Esophagus muscularis mucosa (tissue), 4 donors: ENCODE data around the gene ERCC2. TPM values are rescaled to one million over a fixed set of nuclear protein-coding genes. Genes with fewer than 3 reads are reported as not detected.
"Not testable (repeated sequence)": the region's sequence is repeated elsewhere in the genome, so short reads cannot be mapped to it uniquely, and the experiment has no call there.

Experiments
- DNase-seq: peaks from one replicate; pipeline ENCODE4 v3.0.0-alpha.2; 2017; ENCODE audit errors: extremely low spot score
- H3K27ac ChIP-seq, 4 donors: fragments of 200-600 bp; sonication (generic); replicated peaks in 1 of 4; 1 replicate in 3 of 4; 2 replicates in 1 of 4; pipeline ENCODE4 v1.5.1; 2016 to 2019; ENCODE audit warnings: mild to moderate bottlenecking in 1 of 4
- H3K27me3 ChIP-seq, 4 donors: fragments of 200-600 bp; sonication (generic); one replicate each; pipeline versions ENCODE4 v1.5.1 to v1.6.0; 2016 to 2019
- H3K36me3 ChIP-seq, 4 donors: fragments of 200-600 bp; sonication (generic); one replicate each; pipeline ENCODE4 v1.5.1; 2016 to 2019
- H3K4me1 ChIP-seq, 4 donors: fragments of 200-600 bp; sonication (generic); one replicate each; pipeline ENCODE4 v1.5.1; 2016 to 2019
- H3K4me3 ChIP-seq, 4 donors: fragments of 200-600 bp; sonication (generic); 1 replicate in 2 of 4; 2 replicates in 2 of 4; pipeline ENCODE4 v1.5.1; 2016 to 2019; ENCODE audit warnings: mild to moderate bottlenecking in 4 of 4, moderate library complexity in 1 of 4
- H3K9me3 ChIP-seq, 4 donors: fragments of 200-600 bp; sonication (generic); 1 replicate in 3 of 4; 2 replicates in 1 of 4; pipeline ENCODE4 v1.5.1; 2016 to 2019
- EP300 ChIP-seq: sonication (generic); formaldehyde crosslinking; IDR thresholded peaks from one replicate; pipeline ENCODE4 v1.6.1; 2017; ENCODE audit warnings: antibody characterized with exemption
- POLR2A ChIP-seq: fragments of 450-650 bp; IDR thresholded peaks from one replicate; pipeline ENCODE4 v1.6.1; 2017; ENCODE audit warnings: antibody characterized with exemption, moderate library complexity, mild to moderate bottlenecking, low read depth
- POLR2AphosphoS5 ChIP-seq, 2 donors: sonication (generic); formaldehyde crosslinking; IDR thresholded peaks; one replicate each; pipeline ENCODE4 v1.6.1; 2017; ENCODE audit warnings: antibody characterized with exemption in 2 of 2
- WGBS: methylation state at CpG from one replicate; pipeline ENCODE4 v1.1.5; 2018; 5-methylcytosine and 5-hydroxymethylcytosine counted together
- intact Hi-C: fragments of 100-400 bp; cut with DNase I; formaldehyde crosslinking; loops from one replicate; pipeline ENCODE4 v1.15.1; 2023
- total RNA-seq, 4 donors: library from RNA; depleted of rRNA; stranded (reverse); fragments of >200 nt; gene quantifications; one replicate each; pipeline versions ENCODE4 v1.1.0 to v1.2.1, GENCODE V29; 2016
- TF ChIP-seq, protein P1 (sequence below), 3 experiments: fragments of 200-600 bp in 2 of 3; fragments of 450-650 bp in 1 of 3; sonication (generic) in 2 of 3; IDR thresholded peaks; one replicate each; pipeline ENCODE4 v1.5.1; 2017 to 2019; ENCODE audit warnings: antibody characterized with exemption in 3 of 3, mild to moderate bottlenecking in 2 of 3, moderate library complexity in 1 of 3

The ERCC2 gene
- total RNA-seq, 4 donors from 2014 or later, result 6.5 to 16.6 (median 11.4) TPM

DNA sequence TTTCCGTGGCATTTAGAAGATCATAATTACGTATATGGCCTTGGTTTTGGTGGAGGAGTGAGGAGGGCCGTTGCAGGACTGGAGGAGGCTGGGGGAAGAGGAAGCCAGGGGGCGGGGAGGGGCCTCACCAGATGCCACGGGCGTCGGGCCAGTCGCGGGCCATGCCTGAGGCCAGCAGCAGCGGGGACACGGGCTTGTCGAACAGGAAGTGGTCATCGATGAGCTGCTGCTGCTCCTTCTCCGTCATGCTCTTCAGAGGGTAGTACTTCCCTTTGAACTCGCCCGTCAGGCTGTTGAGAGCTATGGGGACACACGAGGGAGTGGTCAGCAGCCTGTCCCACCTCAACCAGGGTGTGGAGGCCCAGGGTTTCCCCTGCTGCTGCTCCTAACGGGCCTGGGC is 58.8 kb downstream of the ERCC2 start:
- TF ChIP-seq EP300 (no peak), POLR2AphosphoS5 (IDR thresholded peaks at IDR 0.05) (no peak)
- DNase-seq, result no peak
- Histone ChIP-seq H3K4me3 (no peak overlapping the region), H3K27me3 (peaks cover 0 to 20% (median 0%) of the 10 kb centered on the region in 4 donors), H3K27ac (no peak overlapping the region), H3K36me3 (peaks cover 0 to 40% (median 0%) of the 10 kb centered on the region in 4 donors), H3K9me3 (no peaks in the 10 kb centered on the region), H3K4me1 (peaks cover 0 to 4% (median 2%) of the 10 kb centered on the region in 4 donors)
- intact Hi-C loops, result no loop called here
- WGBS, result 43% methylated on average over 6 of the region's 18 CpGs

DNA sequence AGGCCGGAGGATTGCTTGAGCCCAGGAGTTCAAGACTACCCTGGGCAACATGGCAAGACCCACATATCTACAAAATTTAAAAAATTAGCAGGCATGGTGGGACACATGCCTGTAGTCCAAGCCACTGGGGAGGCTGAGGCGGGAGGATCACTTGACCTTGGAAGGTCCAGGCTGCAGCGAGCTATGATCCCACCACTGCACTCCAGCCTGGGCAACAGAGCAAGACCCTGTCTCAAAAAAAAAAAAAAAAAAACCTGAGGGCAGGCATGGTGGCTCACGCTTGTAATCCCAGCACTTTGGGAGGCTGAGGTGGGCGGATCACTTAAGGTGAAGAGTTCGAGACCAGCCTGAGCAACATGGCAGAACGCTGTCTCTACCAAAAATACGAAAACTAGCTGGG is 61.1 kb downstream of the ERCC2 start:
- peaks cover 0 to 30% (median 0%) of the 10 kb centered on the region in 4 donors for H3K36me3 ChIP-seq
- DNase-seq, H3K27ac ChIP-seq, intact Hi-C loops, H3K4me3 ChIP-seq, H3K9me3 ChIP-seq: not testable (repeated sequence)
- H3K27me3 ChIP-seq, result peaks cover 0 to 12% (median 0%) of the 10 kb centered on the region in 4 donors
- 90% methylated on average over 8 of the region's 8 CpGs for WGBS
- peaks cover 0 to 13% (median 6%) of the 10 kb centered on the region in 4 donors for H3K4me1 ChIP-seq

DNA sequence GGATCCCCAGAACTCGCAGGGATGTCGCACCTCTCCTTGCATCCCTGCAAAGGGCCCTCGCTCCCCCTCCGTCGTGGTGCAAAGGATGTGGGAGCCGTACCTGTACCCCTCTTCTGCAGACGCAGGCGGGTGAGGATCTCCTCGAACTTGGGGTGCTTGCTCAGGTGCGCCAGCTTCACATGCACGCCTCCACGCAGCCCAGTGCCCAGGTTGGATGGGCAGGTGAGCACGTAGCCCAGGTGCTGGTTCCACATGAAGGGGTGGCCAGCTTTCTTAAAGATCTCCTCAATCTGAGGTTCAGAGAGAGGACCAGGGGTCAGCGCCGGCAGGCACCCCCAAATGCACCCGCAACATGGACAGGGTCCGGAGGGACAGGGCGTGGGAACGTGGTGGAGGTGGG is 63.0 kb downstream of the ERCC2 start:
- no peak overlapping the region for H3K27ac ChIP-seq
- no peak overlapping the region for H3K4me3 ChIP-seq
- no peaks in the 10 kb centered on the region for H3K9me3 ChIP-seq
- H3K27me3 ChIP-seq, result peaks cover 0 to 12% (median 0%) of the 10 kb centered on the region in 4 donors
- 94% methylated on average over 18 of the region's 19 CpGs for WGBS
- intact Hi-C loops, result no loop called here
- H3K36me3 ChIP-seq, result peaks cover 0 to 28% (median 7%) of the 10 kb centered on the region in 4 donors
- DNase-seq, result no peak
- peaks cover 0 to 13% (median 6%) of the 10 kb centered on the region in 4 donors for H3K4me1 ChIP-seq
- TF ChIP-seq, protein P1, sequence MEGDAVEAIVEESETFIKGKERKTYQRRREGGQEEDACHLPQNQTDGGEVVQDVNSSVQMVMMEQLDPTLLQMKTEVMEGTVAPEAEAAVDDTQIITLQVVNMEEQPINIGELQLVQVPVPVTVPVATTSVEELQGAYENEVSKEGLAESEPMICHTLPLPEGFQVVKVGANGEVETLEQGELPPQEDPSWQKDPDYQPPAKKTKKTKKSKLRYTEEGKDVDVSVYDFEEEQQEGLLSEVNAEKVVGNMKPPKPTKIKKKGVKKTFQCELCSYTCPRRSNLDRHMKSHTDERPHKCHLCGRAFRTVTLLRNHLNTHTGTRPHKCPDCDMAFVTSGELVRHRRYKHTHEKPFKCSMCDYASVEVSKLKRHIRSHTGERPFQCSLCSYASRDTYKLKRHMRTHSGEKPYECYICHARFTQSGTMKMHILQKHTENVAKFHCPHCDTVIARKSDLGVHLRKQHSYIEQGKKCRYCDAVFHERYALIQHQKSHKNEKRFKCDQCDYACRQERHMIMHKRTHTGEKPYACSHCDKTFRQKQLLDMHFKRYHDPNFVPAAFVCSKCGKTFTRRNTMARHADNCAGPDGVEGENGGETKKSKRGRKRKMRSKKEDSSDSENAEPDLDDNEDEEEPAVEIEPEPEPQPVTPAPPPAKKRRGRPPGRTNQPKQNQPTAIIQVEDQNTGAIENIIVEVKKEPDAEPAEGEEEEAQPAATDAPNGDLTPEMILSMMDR (IDR thresholded peaks at IDR 0.05), result no peak
- no peak for TF ChIP-seq EP300
- no peak for TF ChIP-seq POLR2A
- no peak for TF ChIP-seq POLR2AphosphoS5 (IDR thresholded peaks at IDR 0.05)

DNA sequence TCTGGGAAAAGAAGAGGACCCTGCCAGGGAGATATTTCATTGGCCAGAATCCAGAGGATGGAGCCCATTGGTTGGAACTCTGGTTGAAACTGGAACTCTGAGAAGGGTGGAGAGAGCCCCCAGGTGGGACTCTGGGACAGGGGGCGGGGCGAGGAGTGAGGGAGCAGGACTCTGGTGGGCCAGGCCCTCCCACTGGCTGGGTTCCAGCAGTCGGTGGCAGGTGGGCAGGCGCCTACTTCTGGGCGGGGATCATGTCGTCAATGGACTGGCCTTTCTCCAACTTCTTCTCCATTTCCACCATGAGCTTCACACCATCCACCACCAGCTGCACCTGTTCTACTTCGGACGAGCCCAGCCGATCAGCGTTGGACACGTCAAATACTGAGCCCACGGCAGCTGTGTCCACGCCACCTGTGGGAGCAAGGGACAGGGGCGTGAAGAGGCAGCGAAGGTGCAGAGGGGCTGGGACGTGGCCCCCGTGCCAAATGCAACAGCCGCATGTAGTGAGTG is 63.8 kb downstream of the ERCC2 start:
- no peak overlapping the region for H3K4me3 ChIP-seq
- no peak overlapping the region for H3K27ac ChIP-seq
- intact Hi-C loops, result no loop called here
- no peak for DNase-seq
- H3K36me3 ChIP-seq, result peaks cover 0 to 29% (median 12%) of the 10 kb centered on the region in 4 donors
- peaks cover 0 to 12% (median 0%) of the 10 kb centered on the region in 4 donors for H3K27me3 ChIP-seq
- TF ChIP-seq, protein P1 (IDR thresholded peaks at IDR 0.05), result no peak
- TF ChIP-seq POLR2AphosphoS5 (IDR thresholded peaks at IDR 0.05) (no peak), EP300 (no peak), POLR2A (no peak)
- 87% methylated on average over 7 of the region's 18 CpGs for WGBS
- no peaks in the 10 kb centered on the region for H3K9me3 ChIP-seq
- H3K4me1 ChIP-seq, result peaks cover 0 to 13% (median 6%) of the 10 kb centered on the region in 4 donors

DNA sequence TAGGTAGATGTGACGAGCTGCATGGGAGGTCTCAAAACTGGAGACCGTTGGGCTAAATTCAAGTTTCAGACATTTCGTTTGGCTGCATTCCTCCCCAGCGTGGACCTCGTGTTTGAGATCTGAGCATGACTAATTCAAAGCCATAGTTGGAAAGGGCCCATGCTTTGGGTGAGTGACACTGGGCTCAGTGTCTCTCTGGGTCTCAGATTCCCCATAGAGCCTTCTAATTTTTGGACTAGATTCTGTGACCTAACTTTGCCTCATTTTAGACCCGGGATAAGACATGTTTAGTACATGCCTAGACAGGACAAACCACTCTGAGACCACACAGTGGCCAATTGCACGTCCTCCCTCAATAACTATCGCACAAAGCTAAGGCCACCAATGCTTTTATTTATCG is 64.3 kb downstream of the ERCC2 start:
- peaks cover 0 to 13% (median 6%) of the 10 kb centered on the region in 4 donors for H3K4me1 ChIP-seq
- no peaks in the 10 kb centered on the region for H3K9me3 ChIP-seq
- no peak for DNase-seq
- peaks cover 0 to 12% (median 0%) of the 10 kb centered on the region in 4 donors for H3K27me3 ChIP-seq
- H3K4me3 ChIP-seq, result no peak overlapping the region
- no peak overlapping the region for H3K27ac ChIP-seq
- TF ChIP-seq, protein P1 (IDR thresholded peaks at IDR 0.05), result no peak
- TF ChIP-seq POLR2A, result no peak
- no peak for TF ChIP-seq EP300
- no peak for TF ChIP-seq POLR2AphosphoS5 (IDR thresholded peaks at IDR 0.05)
- peaks cover 0 to 27% (median 13%) of the 10 kb centered on the region in 4 donors for H3K36me3 ChIP-seq
- 52% methylated on average over 9 of the region's 9 CpGs for WGBS
- intact Hi-C loops, result no loop called here

DNA sequence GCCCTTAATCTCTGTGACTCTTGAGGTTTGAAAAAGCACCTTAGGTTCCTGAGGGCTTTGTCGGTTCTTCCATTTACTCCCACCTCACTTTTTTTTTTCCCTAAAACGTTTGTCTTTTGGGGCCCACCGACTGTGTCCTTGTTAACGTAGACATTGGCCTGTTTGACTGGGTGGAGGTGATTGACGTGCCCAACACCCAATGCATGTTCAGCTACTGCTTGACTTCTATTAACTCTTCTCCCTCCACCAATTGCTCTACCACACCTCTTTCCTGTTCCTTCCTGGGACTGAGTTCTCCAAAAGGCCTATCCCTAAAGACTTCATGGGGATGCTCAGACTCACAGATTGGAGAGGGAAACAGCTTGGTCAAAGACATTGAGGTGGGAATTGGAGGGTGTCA is 65.0 kb downstream of the ERCC2 start:
- 25% methylated on average over 5 of the region's 5 CpGs for WGBS
- Histone ChIP-seq H3K27ac (no peak overlapping the region), H3K4me3 (no peak overlapping the region), H3K9me3 (no peaks in the 10 kb centered on the region), H3K27me3 (peaks cover 0 to 12% (median 0%) of the 10 kb centered on the region in 4 donors), H3K36me3 (peaks cover 0 to 27% (median 15%) of the 10 kb centered on the region in 4 donors), H3K4me1 (peaks cover 0 to 13% (median 7%) of the 10 kb centered on the region in 4 donors)
- no peak for TF ChIP-seq POLR2AphosphoS5 (IDR thresholded peaks at IDR 0.05)
- TF ChIP-seq, protein P1 (IDR thresholded peaks at IDR 0.05), result no peak
- TF ChIP-seq EP300, result no peak
- TF ChIP-seq POLR2A, result no peak
- no peak for DNase-seq
- intact Hi-C loops, result no loop called here
